Hypothalamus (tissue), 51 donors: ENCODE measurements around the gene PRPF6.

ENCODE experiments used
- DNase-seq, 51 donors: peaks; one replicate each; lab custom pipeline; 2025; lab: John Stamatoyannopoulos, UW

The PRPF6 gene

DNA sequence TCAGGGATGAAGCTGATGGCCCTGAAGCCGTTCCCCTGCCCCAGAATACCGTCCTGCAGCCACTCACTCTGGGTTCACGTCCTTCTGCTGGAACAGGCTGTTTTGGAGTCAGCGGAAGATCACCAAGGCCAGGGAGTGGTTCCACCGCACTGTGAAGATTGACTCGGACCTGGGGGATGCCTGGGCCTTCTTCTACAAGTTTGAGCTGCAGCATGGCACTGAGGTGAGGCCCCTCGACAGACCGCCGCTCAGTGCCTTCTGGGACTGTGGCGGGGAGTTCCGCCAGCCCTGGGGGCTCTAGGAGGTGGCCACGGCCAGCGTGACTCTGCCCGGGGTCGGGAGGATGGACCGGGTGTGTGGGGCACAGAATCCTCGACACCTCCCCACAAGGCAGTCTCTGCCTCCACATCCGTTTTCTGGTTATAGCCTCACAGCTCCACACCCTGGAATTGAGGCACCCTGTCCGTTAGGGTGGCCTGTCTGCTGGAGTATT lies 50.9 kb downstream of the PRPF6 start:
- DNase-seq: no peak

DNA sequence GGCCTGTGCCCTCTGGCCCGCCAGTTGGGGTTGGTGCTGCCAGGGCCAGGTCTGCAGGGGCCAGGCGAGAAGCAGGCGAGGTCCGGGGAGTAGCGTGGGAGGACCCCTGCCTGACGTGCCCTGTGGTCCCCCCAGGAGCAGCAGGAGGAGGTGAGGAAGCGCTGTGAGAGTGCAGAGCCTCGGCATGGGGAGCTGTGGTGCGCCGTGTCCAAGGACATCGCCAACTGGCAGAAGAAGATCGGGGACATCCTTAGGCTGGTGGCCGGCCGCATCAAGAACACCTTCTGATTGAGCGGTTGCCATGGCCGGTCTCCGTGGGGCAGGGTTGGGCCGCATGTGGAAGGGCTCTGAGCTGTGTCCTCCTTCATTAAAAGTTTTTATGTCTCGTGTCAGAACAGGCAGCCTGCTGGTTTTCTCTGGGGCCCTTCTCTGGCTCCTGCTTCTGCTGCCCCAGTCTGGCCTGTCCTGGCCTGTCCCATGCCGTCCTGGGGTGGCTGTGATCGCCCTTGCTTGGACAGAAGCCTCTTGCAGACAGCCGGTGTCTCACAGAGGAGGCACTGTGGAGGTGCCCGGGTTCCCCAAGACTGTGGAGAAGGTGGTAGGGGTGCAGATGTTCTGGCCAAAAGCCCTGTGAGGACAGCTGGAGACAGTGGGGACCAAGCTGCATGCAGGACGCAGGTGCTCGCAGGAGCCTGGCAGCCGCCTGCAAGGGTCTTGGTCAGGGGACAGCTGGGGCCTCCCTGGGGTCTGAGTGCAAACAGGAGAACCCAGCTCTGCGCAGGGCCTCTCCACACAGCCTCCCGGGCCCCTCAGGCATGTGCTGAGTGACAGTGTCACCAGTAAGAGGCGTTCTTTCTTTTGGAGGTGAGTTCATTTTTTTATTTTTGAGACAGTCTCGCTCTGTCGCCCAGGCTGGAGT lies 52.0 kb downstream of the PRPF6 start:
- DNase-seq: no peak

DNA sequence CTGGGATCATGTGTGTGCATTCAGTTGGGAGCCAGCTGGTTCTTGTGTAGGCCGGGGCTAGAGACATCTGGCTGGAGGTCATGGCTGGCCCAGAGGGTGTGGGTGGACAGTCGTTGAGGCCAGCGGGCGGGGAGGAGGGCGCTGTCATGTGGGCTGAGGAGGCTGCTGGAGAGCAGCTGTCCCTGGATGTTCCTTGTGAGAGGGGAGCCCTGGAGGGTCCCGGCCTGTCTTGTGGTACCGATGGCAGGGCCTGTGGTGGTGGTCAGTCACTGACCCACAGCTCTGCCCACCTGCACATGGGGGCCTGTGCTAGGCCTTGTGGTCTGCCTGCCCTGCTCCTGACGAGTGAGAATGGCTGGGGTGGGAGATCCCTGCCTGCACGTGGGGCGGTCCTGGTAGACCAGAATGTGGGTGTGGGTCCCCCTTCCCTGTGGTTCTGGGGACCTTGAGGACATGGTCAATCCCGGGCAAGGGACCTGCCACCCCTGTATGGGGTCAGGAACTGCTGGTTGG lies 53.1 kb downstream of the PRPF6 start:
- no peak for DNase-seq

DNA sequence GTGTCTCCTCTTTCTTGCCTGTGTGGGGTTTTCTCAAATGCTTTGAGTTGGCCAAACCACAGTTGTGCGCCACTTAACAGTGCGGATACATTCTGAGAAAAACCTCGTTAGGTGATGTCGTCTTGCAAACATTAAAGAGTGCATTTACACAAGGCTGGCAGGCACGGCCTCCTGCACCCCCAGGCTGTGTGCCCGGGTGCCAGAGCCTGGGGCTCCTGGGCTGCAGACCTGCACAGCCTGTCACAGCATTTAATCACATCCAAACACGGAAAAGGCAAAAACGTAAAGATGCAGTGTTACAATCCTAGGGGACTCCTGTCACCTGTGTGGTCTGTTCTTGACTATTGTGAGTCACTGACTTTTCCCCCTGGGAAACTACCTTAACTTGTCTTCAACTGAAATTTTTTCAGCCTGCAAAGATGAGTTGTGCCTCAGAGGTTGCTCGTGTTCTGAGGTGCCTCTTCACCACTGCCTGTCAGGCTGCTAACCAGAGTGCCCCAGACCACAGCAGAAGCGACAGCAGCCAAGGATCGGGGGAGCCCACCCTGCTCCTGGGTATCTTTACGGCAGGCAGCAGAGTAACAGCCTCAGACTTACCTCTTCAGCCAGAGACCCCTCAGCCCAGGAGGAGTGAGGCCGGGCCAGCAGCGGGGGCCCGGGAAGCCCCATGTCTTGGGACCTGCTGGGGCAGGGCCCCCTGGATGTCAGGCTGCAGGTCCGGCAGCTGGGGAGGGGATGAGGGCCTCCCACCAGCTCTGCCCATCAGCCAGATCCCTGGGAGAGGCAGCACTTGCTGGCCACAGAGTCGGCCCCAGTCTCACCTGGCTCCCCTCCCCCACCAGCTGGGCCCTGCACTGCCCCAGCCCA lies 54.4 kb downstream of the PRPF6 start:
- DNase-seq: no peak

DNA sequence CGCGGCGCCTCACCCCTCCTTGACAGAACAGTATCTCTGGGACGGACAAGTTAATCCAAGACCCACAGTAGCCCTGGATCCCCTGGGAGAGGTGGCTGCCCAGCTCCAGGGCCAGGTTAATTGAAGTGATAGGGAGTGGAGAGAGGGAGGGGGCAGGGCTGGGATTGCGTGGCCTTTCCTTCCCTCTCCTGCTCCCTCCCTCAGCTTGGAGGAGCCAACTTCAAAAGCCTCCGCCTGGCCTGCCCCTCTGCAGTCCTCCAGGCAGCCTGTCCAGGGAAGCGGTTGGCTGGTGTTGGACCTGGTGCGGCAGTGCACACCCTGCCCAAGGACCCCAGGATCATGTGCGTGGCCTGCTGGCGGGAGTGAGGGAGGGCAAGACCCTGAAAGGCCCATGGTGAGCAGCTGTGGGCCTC lies 55.0 kb downstream of the PRPF6 start, which contains the start of gene C20orf204:
Gene C20orf204, plus strand, starts transcription at position 250 of the 413 bp plus-strand sequence. Its CDS starts 142 bp downstream, at position 392.
- no peak for DNase-seq

DNA sequence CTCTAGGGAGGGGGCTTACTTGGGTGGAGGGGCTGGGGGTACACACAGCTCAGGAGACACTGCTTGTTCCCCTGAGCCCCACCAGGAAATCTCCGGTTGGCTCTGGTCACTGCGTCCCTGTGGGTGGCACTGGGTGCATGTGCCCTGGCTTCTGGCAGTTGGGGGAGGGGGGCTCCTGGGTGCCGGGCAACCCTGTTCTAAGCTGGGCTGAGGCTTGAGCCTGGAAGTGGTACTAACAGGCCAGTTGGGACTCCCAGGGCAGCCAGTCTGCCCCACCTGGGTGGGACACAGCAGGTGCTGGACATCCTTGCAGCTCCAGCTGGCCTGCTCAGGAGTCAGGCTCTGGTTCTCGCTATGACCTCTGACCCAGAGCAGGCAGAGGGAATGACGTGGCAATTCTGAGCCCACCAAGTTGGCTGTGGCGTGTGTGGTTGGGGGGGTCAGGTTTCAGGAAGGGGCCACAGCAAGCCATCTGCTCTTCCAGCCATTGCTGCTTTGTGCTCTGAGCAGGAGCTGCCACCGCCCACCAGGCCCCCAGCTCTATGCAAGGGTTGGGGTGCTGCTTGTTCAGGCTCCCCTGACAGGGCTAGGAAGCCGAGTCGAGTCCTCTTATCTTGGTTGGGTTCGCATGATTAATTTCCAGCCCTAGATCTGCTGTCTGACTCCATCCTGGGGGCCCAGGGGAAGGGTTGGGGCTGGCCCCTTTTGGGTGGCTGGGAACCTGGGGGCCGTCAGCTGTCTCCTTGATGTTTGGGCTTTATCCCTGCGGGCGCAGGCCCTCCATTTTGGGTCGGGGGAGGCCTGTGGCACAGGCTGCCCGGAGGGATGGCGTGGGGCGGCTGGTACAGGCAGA lies 55.6 kb downstream of the PRPF6 start:
- no peak for DNase-seq

DNA sequence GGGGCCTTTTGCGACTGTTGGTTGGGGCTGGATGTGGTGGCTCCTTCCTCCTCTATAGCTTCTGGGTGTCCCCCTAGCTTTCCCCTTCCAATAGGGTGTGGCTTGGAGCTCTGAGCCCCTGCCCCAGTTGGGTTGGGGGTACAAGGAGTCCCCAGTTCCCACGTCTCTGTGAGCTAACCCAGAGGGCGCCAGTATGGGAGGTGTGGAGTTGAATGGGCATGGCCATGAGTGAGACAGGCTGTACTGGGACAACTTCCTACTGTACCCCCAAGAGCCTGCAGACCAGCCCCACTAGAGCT lies 56.2 kb downstream of the PRPF6 start:
- DNase-seq: no peak

DNA sequence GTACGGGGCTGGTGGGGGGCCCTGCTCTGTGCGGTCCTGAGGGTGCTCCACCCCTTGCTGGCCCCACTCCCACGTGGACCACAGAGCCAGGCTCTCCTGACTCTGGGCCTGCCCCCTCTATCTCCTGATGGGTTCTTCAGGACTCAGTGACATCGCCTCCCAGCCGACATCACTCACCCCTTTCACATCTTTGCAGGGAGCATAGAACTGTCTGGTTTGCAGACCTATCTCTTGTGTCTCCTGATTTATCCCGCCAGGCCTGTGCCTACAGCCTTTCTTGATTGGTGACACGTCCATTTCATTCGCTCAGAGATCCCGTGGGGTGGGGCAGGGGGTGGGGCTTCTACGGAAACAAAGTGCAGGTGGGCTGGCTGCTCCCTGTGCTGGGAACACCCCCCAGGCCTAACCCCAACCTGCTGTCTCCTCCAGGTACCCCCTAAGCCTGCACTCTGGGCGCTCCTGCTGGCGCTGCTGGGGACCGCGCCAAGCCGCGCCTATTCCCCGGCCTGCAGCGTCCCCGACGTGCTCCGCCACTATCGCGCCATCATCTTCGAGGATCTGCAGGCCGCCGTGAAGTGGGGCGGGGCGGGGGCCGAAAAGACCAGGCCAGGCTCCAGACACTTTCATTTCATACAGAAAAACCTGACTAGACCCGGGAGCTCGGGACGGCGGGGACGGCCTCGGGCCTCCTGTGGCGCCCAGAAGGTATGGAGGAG lies 56.7 kb downstream of the PRPF6 start:
- DNase-seq: no peak

DNA sequence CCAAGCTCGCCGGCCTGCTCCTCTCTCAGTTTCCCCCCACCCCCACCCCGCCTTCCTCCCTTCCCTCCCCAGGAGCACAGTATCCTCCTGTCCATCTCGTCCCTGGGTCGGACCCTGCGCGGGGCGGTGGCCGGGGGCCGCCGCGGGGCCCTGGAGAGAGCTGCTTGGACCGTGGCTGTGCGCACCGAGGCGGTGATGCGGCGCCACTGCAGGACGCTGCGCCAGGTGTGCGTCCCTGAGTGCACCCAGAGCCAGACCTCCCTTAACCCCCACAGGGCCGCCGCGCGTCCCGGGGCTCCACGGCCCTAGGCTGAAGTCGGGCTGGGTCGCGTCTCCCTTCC lies 57.3 kb downstream of the PRPF6 start:
- DNase-seq: no peak

DNA sequence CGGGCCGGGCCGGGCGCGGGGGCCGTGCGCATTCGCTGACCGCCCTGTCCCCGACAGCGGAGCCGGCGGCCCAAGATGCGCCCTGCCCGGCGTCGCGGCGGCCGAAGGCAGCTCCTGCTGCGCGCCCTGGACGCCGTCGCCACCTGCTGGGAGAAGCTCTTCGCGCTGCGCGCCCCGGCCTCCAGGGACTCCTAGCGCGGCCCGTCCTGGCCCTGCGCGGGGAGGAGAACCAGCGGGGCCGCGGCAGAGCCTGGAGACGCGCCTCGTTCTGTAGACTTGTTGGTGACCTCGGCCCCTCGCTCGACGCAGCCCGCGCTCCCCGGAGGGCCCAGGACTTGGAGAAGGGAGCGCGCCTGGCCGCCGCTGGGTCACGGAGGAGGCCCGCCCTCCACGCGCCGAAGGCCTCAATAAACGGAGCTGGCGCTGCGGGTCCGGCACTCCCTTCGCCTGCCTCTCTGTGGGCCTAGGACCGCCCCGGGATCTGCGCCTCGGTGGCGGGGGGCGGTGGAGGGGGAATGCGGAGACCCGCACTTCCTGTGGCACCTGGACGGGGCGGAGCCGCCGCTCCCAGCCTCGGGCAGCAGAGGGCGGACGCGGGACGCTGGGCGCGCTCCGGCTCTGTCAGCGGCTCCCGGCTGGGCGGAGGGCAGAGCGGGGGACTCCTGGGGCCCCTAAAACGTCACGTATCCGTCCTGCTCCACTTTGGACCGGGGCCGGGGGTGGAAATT lies 57.8 kb downstream of the PRPF6 start:
- peak in 18 of 51 donors; percentile 2 to 52 (median 14) for DNase-seq

DNA sequence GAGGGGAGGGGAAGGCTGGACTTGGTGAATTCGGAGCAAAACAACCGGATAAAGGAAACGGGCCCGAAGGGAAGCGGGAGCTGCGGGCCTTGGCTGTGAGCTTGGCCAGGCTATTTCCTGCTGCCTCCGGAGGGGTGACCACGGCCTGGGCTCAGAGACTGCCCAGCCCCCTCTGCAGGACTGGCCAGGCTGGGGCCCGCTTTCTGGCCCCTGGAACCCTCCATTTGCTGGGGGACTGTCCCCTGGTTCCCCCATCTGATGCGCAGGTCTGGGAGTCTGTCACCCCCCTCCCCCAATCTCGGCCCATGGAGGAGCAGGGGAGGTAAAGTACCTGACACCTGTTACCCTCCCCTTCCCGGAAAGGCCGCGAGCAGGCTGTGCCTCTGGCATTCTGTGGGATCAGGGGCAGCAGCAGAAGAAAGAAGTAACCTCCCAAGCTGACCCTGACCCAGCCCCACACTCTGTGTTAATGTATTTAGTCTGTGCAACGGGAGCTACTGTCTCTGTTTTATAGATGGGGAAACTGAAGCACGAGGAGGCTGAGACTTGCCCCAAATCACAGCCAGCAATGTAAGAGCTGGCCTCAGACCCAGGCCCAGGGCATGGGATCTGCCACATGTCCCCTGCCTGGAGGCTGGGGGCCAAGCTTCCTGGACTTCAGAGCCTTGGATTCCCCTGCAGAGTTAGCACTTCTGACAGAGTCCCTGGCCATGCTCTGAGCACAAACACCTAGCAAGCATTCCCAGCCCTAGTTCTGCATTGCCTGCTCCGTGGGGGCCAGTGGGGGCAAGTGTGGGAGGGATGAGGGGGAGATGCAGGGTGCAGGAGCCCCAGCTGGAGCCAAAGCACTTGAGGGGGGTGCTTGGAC lies 58.6 kb downstream of the PRPF6 start:
- DNase-seq: no peak

DNA sequence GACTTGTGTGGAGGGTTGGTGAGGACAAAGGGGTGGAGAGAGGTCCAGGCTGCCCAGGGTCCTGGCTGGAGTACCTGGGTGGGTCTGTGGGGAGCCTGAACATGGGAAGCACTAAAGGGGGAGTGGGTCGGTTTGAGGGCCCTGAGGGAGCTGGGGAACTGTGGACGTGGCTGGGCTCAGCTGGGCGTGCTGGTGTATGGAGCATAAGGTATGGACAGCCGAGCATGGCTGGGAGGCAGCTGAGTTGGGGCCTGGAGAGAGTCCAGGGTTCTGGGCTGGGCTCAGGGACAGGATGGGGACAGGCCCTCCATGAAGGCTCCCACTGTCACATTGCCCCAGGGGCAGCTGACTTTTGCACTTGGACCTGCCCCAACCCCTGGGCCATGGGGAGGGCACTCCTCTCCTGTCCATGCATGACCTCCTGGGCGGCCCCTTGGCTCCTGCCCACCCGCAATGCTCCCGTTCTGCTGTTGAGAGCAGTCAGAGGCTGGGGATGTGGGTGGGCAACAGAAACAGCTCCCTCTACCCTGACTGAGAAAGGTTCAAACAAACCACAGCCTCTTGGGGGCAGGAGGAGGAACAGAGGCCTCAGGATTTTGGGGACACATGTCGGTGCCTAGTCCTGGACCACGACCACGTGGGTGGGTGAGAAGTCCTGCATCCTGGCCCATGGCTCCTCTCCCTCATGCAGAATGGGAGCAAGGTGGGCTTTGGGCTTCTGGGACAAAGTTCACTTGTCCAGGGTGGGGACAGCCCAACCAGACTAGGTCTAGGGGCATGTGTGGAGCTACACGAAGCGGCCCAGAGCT lies 59.5 kb downstream of the PRPF6 start:
- DNase-seq: no peak

DNA sequence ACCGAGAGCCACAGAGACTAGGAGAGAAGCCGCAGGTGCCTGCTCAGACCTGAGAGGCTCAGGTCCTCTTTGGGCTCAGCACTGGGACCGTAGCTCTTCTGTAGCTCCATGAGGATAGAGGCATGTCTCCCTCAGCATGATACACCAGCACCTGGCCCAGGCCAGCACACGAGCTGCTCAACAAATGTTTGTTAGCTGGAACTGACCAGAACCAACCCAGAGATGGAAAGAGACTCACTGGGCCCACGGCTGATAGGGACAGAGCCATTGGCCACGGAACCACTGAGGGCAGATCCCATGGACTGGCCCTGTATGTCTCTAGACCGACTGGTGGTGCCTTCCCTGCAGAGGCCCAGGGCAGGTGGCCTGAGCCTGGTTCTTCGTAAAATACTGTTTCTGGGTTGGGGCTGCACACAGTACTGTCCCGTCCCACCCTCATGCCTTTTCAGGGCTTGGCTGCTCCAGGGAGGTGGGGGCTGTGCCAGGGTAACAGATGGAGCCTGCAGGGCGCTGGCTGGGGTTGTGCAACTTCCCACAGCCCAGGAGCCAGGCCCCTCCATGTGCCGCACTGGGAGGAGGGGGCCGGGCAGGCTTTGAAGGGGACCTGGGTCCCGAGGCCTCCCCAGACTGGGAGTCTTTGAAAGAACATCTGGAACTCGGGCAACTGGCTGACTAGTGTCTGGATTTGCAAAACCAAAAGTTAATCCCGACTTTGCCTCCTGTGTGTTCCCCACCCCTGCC lies 60.3 kb downstream of the PRPF6 start:
- DNase-seq: no peak

DNA sequence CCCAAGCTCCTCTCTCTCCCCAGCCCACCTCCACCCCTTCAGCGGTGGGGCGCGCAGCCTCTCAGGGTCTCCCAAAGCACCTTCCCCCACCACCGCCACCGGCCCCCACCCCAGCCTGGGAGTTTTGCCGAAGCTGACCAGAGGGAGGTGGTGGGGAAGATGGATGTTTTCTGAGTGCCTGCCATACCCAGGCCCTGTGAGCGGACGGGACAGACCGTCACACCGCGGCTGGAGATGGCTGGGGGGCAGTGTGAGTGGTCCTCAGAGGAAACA lies 60.8 kb downstream of the PRPF6 start:
- no peak for DNase-seq

DNA sequence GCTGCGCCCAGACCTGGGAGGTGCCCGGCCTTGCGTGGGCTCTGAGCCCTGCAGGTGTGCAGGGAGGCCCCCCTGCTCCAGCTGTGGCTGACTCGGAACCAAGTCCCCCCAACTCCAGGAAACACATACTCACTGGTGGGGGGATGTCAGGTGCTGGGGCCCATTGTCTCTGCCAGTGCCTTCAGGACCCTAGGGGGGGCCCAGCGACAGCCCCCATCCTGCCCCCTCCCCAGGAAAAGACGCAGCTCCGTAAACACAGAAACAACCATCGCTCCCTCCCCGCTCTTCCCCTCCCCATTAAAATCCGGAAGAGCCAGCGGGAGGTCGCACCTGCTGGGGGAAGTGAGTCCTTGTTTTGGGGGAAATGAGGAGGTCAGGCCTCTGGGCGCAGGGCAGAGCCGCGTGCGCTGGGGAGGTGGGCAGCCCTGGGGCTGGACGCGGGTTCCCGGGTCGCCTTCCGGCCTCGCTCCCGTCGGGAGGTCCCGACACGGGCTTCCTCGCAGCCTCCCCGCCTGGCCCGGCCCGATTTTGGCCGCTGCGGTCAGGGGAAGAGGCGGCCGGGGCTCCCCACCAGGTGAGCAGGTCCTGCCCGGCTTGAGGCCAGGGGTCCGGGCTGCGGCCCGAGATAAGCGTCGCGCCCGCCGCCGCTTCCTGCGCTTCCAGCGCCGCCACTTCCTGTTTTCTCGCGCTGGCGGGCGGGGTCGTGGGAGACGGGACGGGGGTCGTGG lies 61.3 kb downstream of the PRPF6 start:
- DNase-seq: no peak

DNA sequence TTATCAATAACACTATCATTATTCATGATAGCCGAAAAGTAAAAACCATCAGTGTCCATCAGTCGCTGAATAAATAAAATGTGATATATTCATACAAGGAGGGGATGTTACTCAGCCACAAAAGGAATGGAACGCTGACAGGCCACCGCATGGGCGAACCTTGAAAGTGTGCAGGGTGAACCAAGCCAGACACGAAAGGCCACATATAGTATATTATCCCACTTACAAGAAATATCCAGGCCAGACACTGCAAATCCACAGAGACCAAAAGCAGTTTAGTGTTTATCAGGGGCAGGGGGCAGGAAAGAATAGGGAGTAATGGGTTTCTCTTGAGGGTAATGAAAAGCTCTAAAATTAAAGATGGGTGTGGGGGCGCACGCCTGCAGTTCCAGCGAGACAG lies 62.8 kb downstream of the PRPF6 start:
- DNase-seq: no peak
